K562 (cell line): Measurements from ENCODE around the gene OR5B21. TPM values are rescaled to one million over a fixed set of nuclear protein-coding genes. Genes with fewer than 3 reads are reported as not detected.

Source experiments
- ATAC-seq: fragments of 200-7000 bp; cut with Tn5 transposase; 3 replicates; pipeline ENCODE4 v1.9.1; 2020; ENCODE audit warnings: moderate library complexity
- BruUV-seq: library from RNA; stranded (reverse); fragments of 400-500 nt; replicated peaks from 2 replicates; lab custom pipeline; 2021; lab: Mats Ljungman, UMichigan
- CTCF ChIA-PET: fragments of 300-600 bp; formaldehyde crosslinking; extraction: SDS; loops from one replicate; lab custom pipeline; 2021; ENCODE audit warnings: low intra/inter-chr PET ratio; lab: Yijun Ruan, JAX
- POLR2A ChIA-PET: fragments of 300-600, 350-650 bp; sonication (Branson Sonifier 250); formaldehyde crosslinking; extraction: SDS; loops from one replicate; lab custom pipeline; 2021; ENCODE audit warnings: antibody characterized with exemption, inconsistent platforms; lab: Yijun Ruan, JAX
- DNase-seq, 4 experiments: peaks; one replicate each; pipeline versions ENCODE4 v3.0.0 to v3.0.0-alpha.2; 2011 to 2018; ENCODE audit warnings: low spot score in 3 of 4, mixed read lengths in 3 of 4; ENCODE audit errors: extremely low read depth in 1 of 4
- FAIRE-seq: peaks from 2 replicates; lab custom pipeline; 2011; peaks lifted over from hg19 to GRCh38; lab: Jason Lieb, UNC
- H2AFZ ChIP-seq: 2 replicates; pipeline ENCODE4 v1.6.0; 2011; ENCODE audit warnings: low read depth, low read length, control low read depth, inconsistent platforms
- H3K27ac ChIP-seq: fragments of 200-600 bp; 3 replicates; pipeline ENCODE4 v1.8.0; 2011; ENCODE audit warnings: low read depth, mild to moderate bottlenecking, control low read depth, inconsistent platforms, low read length, moderate library complexity, mixed read lengths; ENCODE audit errors: extremely low read depth
- H3K27me3 ChIP-seq, 2 experiments: fragments of 300-600 bp in 1 of 2; 2 replicates in 1 of 2; 3 replicates in 1 of 2; pipeline versions ENCODE4 v1.6.0 to v1.8.0; 2011; ENCODE audit warnings: inconsistent platforms in 2 of 2, low read length in 2 of 2, mild to moderate bottlenecking in 1 of 2, mixed read lengths in 1 of 2, moderate library complexity in 1 of 2; ENCODE audit not compliant: control insufficient read depth in 2 of 2, insufficient read depth in 2 of 2
- H3K36me3 ChIP-seq: fragments of 300-600 bp; 3 replicates; pipeline ENCODE4 v1.8.0; 2011; ENCODE audit warnings: mild to moderate bottlenecking, low read length, inconsistent platforms; ENCODE audit not compliant: control insufficient read depth, insufficient read depth
- H3K4me1 ChIP-seq, 2 experiments: fragments of 200-600 bp in 1 of 2; replicated peaks in 1 of 2; 2 replicates in 1 of 2; 3 replicates in 1 of 2; pipeline versions ENCODE4 v1.5.1 to v1.8.0; 2011; ENCODE audit warnings: inconsistent platforms in 2 of 2, low read length in 2 of 2, mild to moderate bottlenecking in 1 of 2, mixed read lengths in 1 of 2, moderate library complexity in 1 of 2; ENCODE audit not compliant: control insufficient read depth in 2 of 2, insufficient read depth in 2 of 2
- H3K4me2 ChIP-seq: 2 replicates; pipeline ENCODE4 v1.6.1; 2011; ENCODE audit warnings: low read length, control low read depth, inconsistent platforms, mixed read lengths; ENCODE audit not compliant: insufficient read depth
- H3K4me3 ChIP-seq: fragments of 200-600 bp; sonication (generic), shearing (Covaris generic); 2 replicates; pipeline ENCODE4 v1.5.1; 2016; ENCODE audit warnings: control low read depth, inconsistent platforms
- H3K79me2 ChIP-seq: fragments of 200-600 bp; 3 replicates; pipeline ENCODE4 v1.8.0; 2011; ENCODE audit warnings: low read length, inconsistent platforms; ENCODE audit not compliant: control insufficient read depth, insufficient read depth
- H3K9ac ChIP-seq, 2 experiments: 2 replicates each; pipeline versions ENCODE4 v1.6.0 to v1.6.1; 2011; ENCODE audit warnings: low read depth in 2 of 2, low read length in 2 of 2, control low read depth in 1 of 2, inconsistent platforms in 1 of 2, mild to moderate bottlenecking in 1 of 2, mixed read lengths in 1 of 2; ENCODE audit not compliant: insufficient read depth in 1 of 2
- H3K9me1 ChIP-seq: one replicate; pipeline ENCODE4 v1.6.0; 2011; ENCODE audit warnings: inconsistent platforms, mild to moderate bottlenecking, low read length, moderate library complexity; ENCODE audit not compliant: control insufficient read depth, insufficient read depth
- H3K9me3 ChIP-seq: replicated peaks from 2 replicates; pipeline ENCODE4 v1.5.1; 2011; ENCODE audit warnings: low read depth, low read length, inconsistent platforms; ENCODE audit not compliant: control insufficient read depth, insufficient read depth
- H4K20me1 ChIP-seq: replicated peaks from 2 replicates; pipeline ENCODE4 v1.6.1; 2011; ENCODE audit warnings: low read length, inconsistent platforms, mixed read lengths; ENCODE audit not compliant: control insufficient read depth, insufficient read depth
- BRD9 ChIP-seq: fragments of 450-650 bp; IDR thresholded peaks from 2 replicates; pipeline ENCODE4 v1.6.1; 2018; ENCODE audit warnings: low read depth; ENCODE audit not compliant: partially characterized antibody
- CBX1 ChIP-seq: sonication (generic); IDR thresholded peaks from 2 replicates; pipeline ENCODE4 v1.6.1; 2016; ENCODE audit warnings: antibody characterized with exemption, low read depth, mild to moderate bottlenecking
- CEBPB ChIP-seq: fragments of 450-650 bp; IDR thresholded peaks from 2 replicates; pipeline ENCODE4 v1.6.1; 2016; ENCODE audit warnings: missing genetic modification characterization, missing compliant biosample characterization
- GABPA ChIP-seq: fragments of 200-800 bp; sonication (Bioruptor generic); conservative IDR thresholded peaks from 2 replicates; pipeline ENCODE4 v1.6.1; 2016; ENCODE audit warnings: low read depth, missing genetic modification characterization, missing compliant biosample characterization
- PCBP2 ChIP-seq: fragments of 200-400 bp; formaldehyde crosslinking; IDR thresholded peaks from 2 replicates; pipeline ENCODE4 v1.6.1; 2018; ENCODE audit warnings: low read length, low read depth, mild to moderate bottlenecking, moderate library complexity; ENCODE audit not compliant: poor library complexity, severe bottlenecking
- PURB ChIP-seq: sonication (generic); formaldehyde crosslinking; IDR thresholded peaks from 2 replicates; pipeline ENCODE4 v1.9.0; 2021; ENCODE audit warnings: low read depth, mild to moderate bottlenecking, missing genetic modification reagents
- TOE1 ChIP-seq, 2 experiments: fragments of 450-650 bp in 1 of 2; sonication (generic) in 1 of 2; formaldehyde crosslinking in 1 of 2; IDR thresholded peaks; 2 replicates each; pipeline versions ENCODE4 v1.7.1 to v1.8.0; 2016 to 2022; ENCODE audit warnings: borderline replicate concordance in 2 of 2, mild to moderate bottlenecking in 2 of 2, antibody characterized with exemption in 1 of 2, inconsistent platforms in 1 of 2, low read depth in 1 of 2, missing genetic modification reagents in 1 of 2, moderate library complexity in 1 of 2
- ZKSCAN8 ChIP-seq: fragments of 200-800 bp; sonication (Bioruptor generic); IDR thresholded peaks from 2 replicates; pipeline ENCODE4 v1.6.1; 2016; ENCODE audit warnings: missing genetic modification characterization, missing compliant biosample characterization
- in situ Hi-C: fragments of 300-500 bp; cut with MboI; formaldehyde crosslinking; loops from 4 replicates; pipeline ENCODE4 v1.15.0; 2018; ENCODE audit warnings: inconsistent platforms, mixed read lengths
- intact Hi-C: fragments of 100-400 bp; cut with micrococcal nuclease; formaldehyde crosslinking; loops from 2 replicates; pipeline ENCODE4 v1.14.2; 2022
- polyA plus RNA-seq, 8 experiments: library from polyadenylated mRNA; depleted of rRNA in 4 of 8; stranded (reverse) in 5 of 8; unstranded in 3 of 8; fragments of >200 nt; fragmentation: Nextera tagmentation in 2 of 8; fragmentation: Illumina TruSeq in 1 of 8; extraction: Ambion mirVana in 2 of 8; extraction: Trizol in 1 of 8; gene quantifications; 2 replicates each; pipeline versions ENCODE4 v1.2.1 to v1.2.3, GENCODE V29; 2011 to 2014; ENCODE audit warnings: inconsistent platforms in 1 of 8, missing spikeins in 1 of 8
- total RNA-seq, 7 experiments: library from RNA; depleted of rRNA in 6 of 7; stranded (reverse); fragments of >200 nt in 6 of 7; fragmentation: Illumina TruSeq in 2 of 7; extraction: Trizol in 2 of 7; gene quantifications; 2 replicates each; pipeline versions ENCODE4 v1.2.1 to v1.2.3, GENCODE V29; 2011 to 2021; ENCODE audit warnings: low replicate concordance in 1 of 7
- TF ChIP-seq, protein P1 (sequence below): fragments of 450-650 bp; IDR thresholded peaks from 2 replicates; pipeline ENCODE4 v1.6.1; 2017; ENCODE audit warnings: mild to moderate bottlenecking, moderate library complexity
- TF ChIP-seq, protein P2 (sequence below): fragments of 450-650 bp; conservative IDR thresholded peaks from 2 replicates; pipeline ENCODE4 v1.6.1; 2016; ENCODE audit warnings: missing genetic modification characterization, low read depth, mild to moderate bottlenecking, missing compliant biosample characterization, moderate library complexity
- TF ChIP-seq, protein P3 (sequence below), 2 experiments: fragments of 450-650 bp in 1 of 2; sonication (generic) in 1 of 2; formaldehyde crosslinking in 1 of 2; IDR thresholded peaks; 2 replicates each; pipeline versions ENCODE4 v1.7.1 to v1.9.0; 2016 to 2022; ENCODE audit warnings: inconsistent platforms in 1 of 2, mild to moderate bottlenecking in 1 of 2, missing genetic modification reagents in 1 of 2

Gene OR5B21
- total and polyA plus RNA-seq, 9 of the 15 experiments (the other 6 are each of a cell fraction or from before 2014, with no cell fraction given) = not detected

- ATAC-seq = no peak
- ChIA-PET POLR2A (no interaction called here), CTCF (no interaction called here)
- H3K27me3 ChIP-seq = no peaks in the 10 kb centered on the region
- no peak overlapping the region for H3K4me3 ChIP-seq
- H3K4me1 ChIP-seq = no peaks in the 10 kb centered on the region
- no peak overlapping the region for H3K4me2 ChIP-seq
- intact Hi-C loops = no loop called here
- no peak overlapping the region for H2AFZ ChIP-seq
- H3K9me3 ChIP-seq = no peaks in the 10 kb centered on the region
- H3K36me3 ChIP-seq = no peaks in the 10 kb centered on the region
- no peaks in the 10 kb centered on the region for H3K9me1 ChIP-seq
- no peaks in the 10 kb centered on the region for H4K20me1 ChIP-seq
- no peak for DNase-seq
- no peak overlapping the region for H3K9ac ChIP-seq
- H3K79me2 ChIP-seq = no peaks in the 10 kb centered on the region
- in situ Hi-C loops = no loop called here
- no peak for FAIRE-seq
- H3K27ac ChIP-seq = no peak overlapping the region
- no TSS peak for BruUV-seq
- TF ChIP-seq BRD9 = no peak
- no peak for TF ChIP-seq TOE1 (IDR thresholded peaks at IDR 0.05; ENCODE audit: borderline replicate concordance)
- no peak for TF ChIP-seq TOE1 (CRISPR knock-in tag; IDR thresholded peaks at IDR 0.05; ENCODE audit: borderline replicate concordance, low read depth)
- TF ChIP-seq, protein P1, sequence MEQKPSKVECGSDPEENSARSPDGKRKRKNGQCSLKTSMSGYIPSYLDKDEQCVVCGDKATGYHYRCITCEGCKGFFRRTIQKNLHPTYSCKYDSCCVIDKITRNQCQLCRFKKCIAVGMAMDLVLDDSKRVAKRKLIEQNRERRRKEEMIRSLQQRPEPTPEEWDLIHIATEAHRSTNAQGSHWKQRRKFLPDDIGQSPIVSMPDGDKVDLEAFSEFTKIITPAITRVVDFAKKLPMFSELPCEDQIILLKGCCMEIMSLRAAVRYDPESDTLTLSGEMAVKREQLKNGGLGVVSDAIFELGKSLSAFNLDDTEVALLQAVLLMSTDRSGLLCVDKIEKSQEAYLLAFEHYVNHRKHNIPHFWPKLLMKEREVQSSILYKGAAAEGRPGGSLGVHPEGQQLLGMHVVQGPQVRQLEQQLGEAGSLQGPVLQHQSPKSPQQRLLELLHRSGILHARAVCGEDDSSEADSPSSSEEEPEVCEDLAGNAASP = no peak
- no peak for TF ChIP-seq PCBP2
- no peak for TF ChIP-seq PURB (CRISPR knock-in tag)
- TF ChIP-seq CBX1 = no peak
- TF ChIP-seq, protein P2, sequence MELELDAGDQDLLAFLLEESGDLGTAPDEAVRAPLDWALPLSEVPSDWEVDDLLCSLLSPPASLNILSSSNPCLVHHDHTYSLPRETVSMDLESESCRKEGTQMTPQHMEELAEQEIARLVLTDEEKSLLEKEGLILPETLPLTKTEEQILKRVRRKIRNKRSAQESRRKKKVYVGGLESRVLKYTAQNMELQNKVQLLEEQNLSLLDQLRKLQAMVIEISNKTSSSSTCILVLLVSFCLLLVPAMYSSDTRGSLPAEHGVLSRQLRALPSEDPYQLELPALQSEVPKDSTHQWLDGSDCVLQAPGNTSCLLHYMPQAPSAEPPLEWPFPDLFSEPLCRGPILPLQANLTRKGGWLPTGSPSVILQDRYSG (tag) = no peak
- TF ChIP-seq, protein P3, sequence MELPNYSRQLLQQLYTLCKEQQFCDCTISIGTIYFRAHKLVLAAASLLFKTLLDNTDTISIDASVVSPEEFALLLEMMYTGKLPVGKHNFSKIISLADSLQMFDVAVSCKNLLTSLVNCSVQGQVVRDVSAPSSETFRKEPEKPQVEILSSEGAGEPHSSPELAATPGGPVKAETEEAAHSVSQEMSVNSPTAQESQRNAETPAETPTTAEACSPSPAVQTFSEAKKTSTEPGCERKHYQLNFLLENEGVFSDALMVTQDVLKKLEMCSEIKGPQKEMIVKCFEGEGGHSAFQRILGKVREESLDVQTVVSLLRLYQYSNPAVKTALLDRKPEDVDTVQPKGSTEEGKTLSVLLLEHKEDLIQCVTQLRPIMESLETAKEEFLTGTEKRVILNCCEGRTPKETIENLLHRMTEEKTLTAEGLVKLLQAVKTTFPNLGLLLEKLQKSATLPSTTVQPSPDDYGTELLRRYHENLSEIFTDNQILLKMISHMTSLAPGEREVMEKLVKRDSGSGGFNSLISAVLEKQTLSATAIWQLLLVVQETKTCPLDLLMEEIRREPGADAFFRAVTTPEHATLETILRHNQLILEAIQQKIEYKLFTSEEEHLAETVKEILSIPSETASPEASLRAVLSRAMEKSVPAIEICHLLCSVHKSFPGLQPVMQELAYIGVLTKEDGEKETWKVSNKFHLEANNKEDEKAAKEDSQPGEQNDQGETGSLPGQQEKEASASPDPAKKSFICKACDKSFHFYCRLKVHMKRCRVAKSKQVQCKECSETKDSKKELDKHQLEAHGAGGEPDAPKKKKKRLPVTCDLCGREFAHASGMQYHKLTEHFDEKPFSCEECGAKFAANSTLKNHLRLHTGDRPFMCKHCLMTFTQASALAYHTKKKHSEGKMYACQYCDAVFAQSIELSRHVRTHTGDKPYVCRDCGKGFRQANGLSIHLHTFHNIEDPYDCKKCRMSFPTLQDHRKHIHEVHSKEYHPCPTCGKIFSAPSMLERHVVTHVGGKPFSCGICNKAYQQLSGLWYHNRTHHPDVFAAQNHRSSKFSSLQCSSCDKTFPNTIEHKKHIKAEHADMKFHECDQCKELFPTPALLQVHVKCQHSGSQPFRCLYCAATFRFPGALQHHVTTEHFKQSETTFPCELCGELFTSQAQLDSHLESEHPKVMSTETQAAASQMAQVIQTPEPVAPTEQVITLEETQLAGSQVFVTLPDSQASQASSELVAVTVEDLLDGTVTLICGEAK (IDR thresholded peaks at IDR 0.05) = no peak
- TF ChIP-seq, protein P3 (CRISPR knock-in tag; IDR thresholded peaks at IDR 0.05) = no peak
- no peak for TF ChIP-seq ZKSCAN8
- no peak for TF ChIP-seq GABPA (tag)
- no peak for TF ChIP-seq CEBPB (tag)
Observed at GRCh38 chr11:58487170-58487569, 20.7 kb downstream of the OR5B21 start.
